ENCODE data around the gene SPPL3. TPM values are rescaled to one million over a fixed set of nuclear protein-coding genes. Genes with fewer than 3 reads are reported as not detected.

The SPPL3 gene
- total RNA-seq, 4 donors from 2014 or later = 18.9 to 21.5 (median 20.5) TPM

DNA sequence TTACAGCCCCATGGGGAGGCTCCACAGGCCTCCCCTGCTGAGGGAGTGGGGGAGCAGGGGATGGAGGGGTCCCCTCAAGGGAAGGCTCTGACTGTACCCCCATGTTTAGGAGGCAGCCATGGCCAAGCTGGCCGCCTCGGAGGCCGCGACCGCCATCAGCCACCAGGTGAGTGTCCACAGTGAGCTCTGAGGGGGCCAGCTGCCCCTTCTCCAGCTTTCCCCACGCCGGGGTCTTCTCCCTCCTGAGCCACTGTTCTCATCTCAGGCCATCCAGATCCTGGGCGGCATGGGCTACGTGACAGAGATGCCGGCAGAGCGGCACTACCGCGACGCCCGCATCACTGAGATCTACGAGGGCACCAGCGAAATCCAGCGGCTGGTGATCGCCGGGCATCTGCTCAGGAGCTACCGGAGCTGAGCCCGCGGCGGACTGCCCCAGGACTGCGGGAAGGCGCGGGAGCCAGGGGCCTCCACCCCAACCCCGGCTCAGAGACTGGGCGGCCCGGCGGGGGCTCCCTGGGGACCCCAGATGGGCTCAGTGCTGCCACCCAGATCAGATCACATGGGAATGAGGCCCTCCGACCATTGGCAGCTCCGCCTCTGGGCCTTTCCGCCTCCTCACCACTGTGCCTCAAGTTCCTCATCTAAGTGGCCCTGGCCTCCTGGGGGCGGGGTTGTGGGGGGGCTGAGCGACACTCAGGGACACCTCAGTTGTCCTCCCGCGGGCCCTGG, 165.0 kb downstream of the SPPL3 start:
- TF ChIP-seq, protein P1, sequence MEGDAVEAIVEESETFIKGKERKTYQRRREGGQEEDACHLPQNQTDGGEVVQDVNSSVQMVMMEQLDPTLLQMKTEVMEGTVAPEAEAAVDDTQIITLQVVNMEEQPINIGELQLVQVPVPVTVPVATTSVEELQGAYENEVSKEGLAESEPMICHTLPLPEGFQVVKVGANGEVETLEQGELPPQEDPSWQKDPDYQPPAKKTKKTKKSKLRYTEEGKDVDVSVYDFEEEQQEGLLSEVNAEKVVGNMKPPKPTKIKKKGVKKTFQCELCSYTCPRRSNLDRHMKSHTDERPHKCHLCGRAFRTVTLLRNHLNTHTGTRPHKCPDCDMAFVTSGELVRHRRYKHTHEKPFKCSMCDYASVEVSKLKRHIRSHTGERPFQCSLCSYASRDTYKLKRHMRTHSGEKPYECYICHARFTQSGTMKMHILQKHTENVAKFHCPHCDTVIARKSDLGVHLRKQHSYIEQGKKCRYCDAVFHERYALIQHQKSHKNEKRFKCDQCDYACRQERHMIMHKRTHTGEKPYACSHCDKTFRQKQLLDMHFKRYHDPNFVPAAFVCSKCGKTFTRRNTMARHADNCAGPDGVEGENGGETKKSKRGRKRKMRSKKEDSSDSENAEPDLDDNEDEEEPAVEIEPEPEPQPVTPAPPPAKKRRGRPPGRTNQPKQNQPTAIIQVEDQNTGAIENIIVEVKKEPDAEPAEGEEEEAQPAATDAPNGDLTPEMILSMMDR (IDR thresholded peaks at IDR 0.05; ENCODE audit: low read depth) = no peak

GRCh38 chr12:120738252-120739030, 165.7 kb downstream of the SPPL3 start:
- TF ChIP-seq, protein P1 (IDR thresholded peaks at IDR 0.05; ENCODE audit: low read depth) = no peak

GRCh38 chr12:120737557-120738251, 166.5 kb downstream of the SPPL3 start:
- TF ChIP-seq, protein P1 (IDR thresholded peaks at IDR 0.05; ENCODE audit: low read depth) = no peak

- TF ChIP-seq, protein P1 (IDR thresholded peaks at IDR 0.05; ENCODE audit: low read depth) = no peak
These were observed 167.5 kb downstream of the SPPL3 start for GRCh38 chr12:120736404-120737331.

DNA sequence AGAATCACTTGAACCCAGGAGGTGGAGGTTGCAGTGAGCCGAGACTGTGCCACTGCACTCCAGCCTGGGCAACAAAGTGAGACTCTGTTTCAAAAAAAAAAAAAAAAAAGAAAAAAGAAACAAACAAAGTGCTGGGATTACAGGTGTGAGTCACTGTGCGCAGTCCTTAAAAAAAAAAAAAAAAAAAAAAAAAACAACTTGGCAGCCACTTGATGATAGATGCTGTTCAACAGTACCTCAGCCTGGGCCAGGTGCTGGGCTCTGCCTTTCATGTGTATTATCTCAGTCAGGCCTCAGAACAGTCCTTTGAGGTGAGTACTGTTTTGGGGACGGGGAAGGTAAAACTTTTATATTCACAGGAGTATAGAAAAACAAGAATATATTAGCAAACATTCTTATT, 169.0 kb downstream of the SPPL3 start:
- TF ChIP-seq, protein P1 (IDR thresholded peaks at IDR 0.05; ENCODE audit: low read depth) = no peak

- TF ChIP-seq, protein P1 (IDR thresholded peaks at IDR 0.05; ENCODE audit: low read depth) = no peak
These were observed 169.9 kb downstream of the SPPL3 start for GRCh38 chr12:120734210-120734609.
